ENCODE measurements around the gene HAUS8. TPM values are rescaled to one million over a fixed set of nuclear protein-coding genes. Genes with fewer than 3 reads are reported as not detected.

HAUS8 gene
- total and polyA plus RNA-seq, 2 experiments from 2014 or later = 2.8 to 5.5 TPM

DNA sequence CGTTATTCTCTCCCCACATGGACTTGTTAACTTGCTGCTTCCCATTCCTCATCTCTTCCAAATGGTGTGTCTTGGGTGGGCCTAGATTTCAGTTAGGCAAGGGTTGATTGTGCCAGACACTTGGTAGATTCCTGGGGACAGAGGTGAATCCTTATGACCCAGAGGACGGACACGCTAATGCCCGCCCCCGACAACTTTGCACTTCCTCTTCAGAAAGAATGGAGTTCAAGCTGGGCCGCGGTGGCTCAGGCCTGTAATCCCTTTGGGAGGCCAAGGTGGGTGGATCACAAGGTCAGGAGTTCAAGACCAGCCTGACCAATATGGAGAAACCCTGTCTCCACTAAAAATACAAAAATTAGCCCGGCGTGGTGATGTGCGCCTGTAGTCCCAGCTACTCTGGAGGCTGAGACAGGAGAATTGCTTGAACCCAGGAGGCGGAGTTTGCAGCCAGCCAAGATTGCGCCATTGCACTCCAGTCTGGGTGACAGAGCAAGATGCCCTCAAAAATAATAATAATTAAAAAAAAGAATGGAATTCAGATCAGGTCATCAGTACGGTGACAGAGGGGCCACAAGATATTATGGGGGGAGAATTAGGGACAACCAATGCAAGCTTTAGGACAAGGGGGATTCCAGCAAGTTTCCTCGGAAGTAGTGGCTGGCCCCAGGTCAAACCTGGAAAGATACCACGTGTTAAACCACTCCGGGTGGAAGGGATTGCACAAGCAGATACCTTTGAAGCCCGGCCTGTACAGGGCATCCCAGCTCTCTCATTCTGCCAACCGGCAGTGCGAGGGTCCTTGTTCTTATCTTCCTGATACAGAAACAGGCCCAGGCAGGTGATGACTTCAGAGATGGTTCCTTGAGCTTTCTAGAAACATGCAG, 3.0 kb upstream of the HAUS8 start:
- WGBS (ENCODE audit: low lambda C conversion rate, missing lambda C conversion rate) = 90% methylated on average over 19 of the region's 19 CpGs
- TF ChIP-seq, protein P1, sequence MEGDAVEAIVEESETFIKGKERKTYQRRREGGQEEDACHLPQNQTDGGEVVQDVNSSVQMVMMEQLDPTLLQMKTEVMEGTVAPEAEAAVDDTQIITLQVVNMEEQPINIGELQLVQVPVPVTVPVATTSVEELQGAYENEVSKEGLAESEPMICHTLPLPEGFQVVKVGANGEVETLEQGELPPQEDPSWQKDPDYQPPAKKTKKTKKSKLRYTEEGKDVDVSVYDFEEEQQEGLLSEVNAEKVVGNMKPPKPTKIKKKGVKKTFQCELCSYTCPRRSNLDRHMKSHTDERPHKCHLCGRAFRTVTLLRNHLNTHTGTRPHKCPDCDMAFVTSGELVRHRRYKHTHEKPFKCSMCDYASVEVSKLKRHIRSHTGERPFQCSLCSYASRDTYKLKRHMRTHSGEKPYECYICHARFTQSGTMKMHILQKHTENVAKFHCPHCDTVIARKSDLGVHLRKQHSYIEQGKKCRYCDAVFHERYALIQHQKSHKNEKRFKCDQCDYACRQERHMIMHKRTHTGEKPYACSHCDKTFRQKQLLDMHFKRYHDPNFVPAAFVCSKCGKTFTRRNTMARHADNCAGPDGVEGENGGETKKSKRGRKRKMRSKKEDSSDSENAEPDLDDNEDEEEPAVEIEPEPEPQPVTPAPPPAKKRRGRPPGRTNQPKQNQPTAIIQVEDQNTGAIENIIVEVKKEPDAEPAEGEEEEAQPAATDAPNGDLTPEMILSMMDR (IDR thresholded peaks at IDR 0.05; ENCODE audit: poor library complexity) = no peak
- TF ChIP-seq EZH2 (IDR thresholded peaks at IDR 0.05; ENCODE audit: borderline replicate concordance) (no peak), EZH2phosphoT487 (IDR thresholded peaks at IDR 0.05; ENCODE audit: low read depth, severe bottlenecking, unreplicated experiment) (no peak)
- peaks cover 4% of the 10 kb centered on the region for H4K20me1 ChIP-seq (ENCODE audit: insufficient read depth, poor library complexity, severe bottlenecking)
- no peak overlapping the region for H3K27ac ChIP-seq
- H3K9me3 ChIP-seq (ENCODE audit: low read depth) = no peaks in the 10 kb centered on the region
- H3K9me2 ChIP-seq (replicated peaks; ENCODE audit: insufficient read depth) = no peaks in the 10 kb centered on the region
- H3K4me3 ChIP-seq = no peak overlapping the region
- H3K36me3 ChIP-seq (replicated peaks; ENCODE audit: insufficient read depth, low read depth) = no peaks in the 10 kb centered on the region
- H3K27me3 ChIP-seq = no peaks in the 10 kb centered on the region
- peaks cover 83% of the 10 kb centered on the region for H3K79me2 ChIP-seq
- H2AFZ ChIP-seq = no peak overlapping the region
- peaks cover 17% of the 10 kb centered on the region for H3K4me1 ChIP-seq (ENCODE audit: insufficient read depth)
- peak overlapping the region; percentile 68 for H3K4me2 ChIP-seq
- no peak for DNase-seq (ENCODE audit: low spot score)

DNA sequence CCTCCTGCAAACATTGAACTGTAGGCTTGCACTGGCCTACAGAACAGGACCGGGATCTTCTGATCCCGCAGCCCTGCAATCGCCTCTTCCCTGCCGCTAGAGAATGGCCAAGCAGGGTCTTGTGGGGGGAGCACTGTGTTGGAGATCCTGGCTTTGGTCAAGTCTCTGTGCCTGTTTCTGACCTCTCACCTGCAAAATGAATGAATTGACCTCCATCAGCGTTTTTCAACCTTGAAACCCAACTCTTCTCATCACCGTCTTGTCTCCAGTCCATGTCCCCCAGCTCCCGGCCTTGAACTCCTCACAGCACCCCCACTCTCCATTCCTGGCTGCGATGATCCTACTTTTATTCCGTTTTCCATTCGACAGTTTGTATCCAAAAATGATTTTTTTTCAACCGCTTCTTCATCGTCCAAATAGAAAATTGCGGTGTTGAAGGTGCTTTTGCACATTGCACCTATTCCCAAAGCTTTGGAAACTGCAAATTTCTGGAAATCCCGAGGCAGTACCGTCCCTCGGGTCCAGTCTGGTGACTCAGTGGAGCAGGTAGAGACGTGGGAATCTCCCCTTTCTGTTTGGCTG, 2.3 kb upstream of the HAUS8 start:
- Histone ChIP-seq H3K36me3 (replicated peaks; ENCODE audit: insufficient read depth, low read depth) (no peaks in the 10 kb centered on the region), H3K27ac (no peak overlapping the region), H3K9me3 (ENCODE audit: low read depth) (no peaks in the 10 kb centered on the region), H4K20me1 (ENCODE audit: insufficient read depth, poor library complexity, severe bottlenecking) (peaks cover 4% of the 10 kb centered on the region), H3K27me3 (no peaks in the 10 kb centered on the region), H3K79me2 (peaks cover 81% of the 10 kb centered on the region), H3K4me2 (peak overlapping the region; percentile 97), H2AFZ (no peak overlapping the region), H3K4me1 (ENCODE audit: insufficient read depth) (peaks cover 17% of the 10 kb centered on the region), H3K9me2 (replicated peaks; ENCODE audit: insufficient read depth) (no peaks in the 10 kb centered on the region), H3K4me3 (no peak overlapping the region)
- 90% methylated on average over 17 of the region's 17 CpGs for WGBS (ENCODE audit: low lambda C conversion rate, missing lambda C conversion rate)
- TF ChIP-seq, protein P1 (IDR thresholded peaks at IDR 0.05; ENCODE audit: poor library complexity) = no peak
- TF ChIP-seq EZH2 (IDR thresholded peaks at IDR 0.05; ENCODE audit: borderline replicate concordance) (no peak), EZH2phosphoT487 (IDR thresholded peaks at IDR 0.05; ENCODE audit: low read depth, severe bottlenecking, unreplicated experiment) (no peak)
- no peak for DNase-seq (ENCODE audit: low spot score)

DNA sequence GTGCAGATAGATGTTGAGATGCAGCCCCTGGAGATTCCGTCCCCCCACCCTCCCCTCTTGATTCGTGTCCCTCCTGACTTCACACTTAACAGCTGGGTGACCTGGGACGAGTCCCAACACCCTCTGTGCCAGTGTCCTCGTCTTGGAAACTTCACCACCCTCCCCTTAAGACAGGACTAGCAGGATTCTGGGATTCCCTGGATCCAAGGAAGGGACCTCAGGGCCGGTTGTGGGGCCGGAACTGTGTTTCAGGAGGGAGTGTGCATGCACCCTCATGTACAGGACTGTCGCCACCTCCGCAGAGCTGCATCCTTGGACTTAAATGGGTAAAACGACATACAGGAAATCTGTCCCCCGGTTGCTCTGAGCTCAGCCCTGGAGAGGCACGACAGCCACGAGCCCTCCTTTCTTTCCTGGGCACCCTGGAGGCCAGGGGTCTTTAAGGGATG, 1.3 kb upstream of the HAUS8 start:
- H3K9me3 ChIP-seq (ENCODE audit: low read depth) = no peaks in the 10 kb centered on the region
- peak overlapping the region; percentile 91 for H3K27ac ChIP-seq
- peaks cover 4% of the 10 kb centered on the region for H4K20me1 ChIP-seq (ENCODE audit: insufficient read depth, poor library complexity, severe bottlenecking)
- H3K4me3 ChIP-seq = peak overlapping the region; percentile 98
- TF ChIP-seq EZH2phosphoT487 (IDR thresholded peaks at IDR 0.05; ENCODE audit: low read depth, severe bottlenecking, unreplicated experiment) (no peak), EZH2 (IDR thresholded peaks at IDR 0.05; ENCODE audit: borderline replicate concordance) (no peak)
- TF ChIP-seq, protein P1 (IDR thresholded peaks at IDR 0.05; ENCODE audit: poor library complexity) = no peak
- 11% methylated on average over 11 of the region's 12 CpGs for WGBS (ENCODE audit: low lambda C conversion rate, missing lambda C conversion rate)
- H3K9me2 ChIP-seq (replicated peaks; ENCODE audit: insufficient read depth) = no peaks in the 10 kb centered on the region
- H3K36me3 ChIP-seq (replicated peaks; ENCODE audit: insufficient read depth, low read depth) = no peaks in the 10 kb centered on the region
- peak overlapping the region; percentile 97 for H3K4me2 ChIP-seq
- peaks cover 72% of the 10 kb centered on the region for H3K79me2 ChIP-seq
- no peak for DNase-seq (ENCODE audit: low spot score)
- no peaks in the 10 kb centered on the region for H3K27me3 ChIP-seq
- peak overlapping the region; percentile 83 for H2AFZ ChIP-seq
- peaks cover 17% of the 10 kb centered on the region for H3K4me1 ChIP-seq (ENCODE audit: insufficient read depth)

All from hepatocyte (in vitro differentiated cells).